ENCODE measurements around the gene CFAP68.
"Not testable (repeated sequence)": the region's sequence is repeated elsewhere in the genome, so short reads cannot be mapped to it uniquely, and the experiment has no call there.

Gene CFAP68

DNA sequence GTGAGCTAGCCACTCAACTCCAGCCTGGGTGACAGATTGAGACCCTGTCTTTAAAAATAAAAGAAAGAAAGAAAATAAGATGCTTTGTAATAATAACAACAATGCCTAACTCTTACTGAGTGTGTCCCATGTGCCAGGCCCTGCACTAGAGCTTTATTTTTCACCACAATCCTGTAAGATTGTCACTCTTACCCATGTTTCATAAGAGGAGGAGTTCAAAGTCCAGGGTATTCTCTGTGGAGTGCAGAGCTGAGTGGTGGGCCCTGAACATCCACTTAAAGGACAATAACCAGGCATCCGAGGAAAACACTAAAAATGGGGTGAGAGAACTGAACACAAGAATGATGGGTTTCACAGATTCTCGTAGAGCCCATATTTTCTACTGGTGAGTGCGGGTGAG lies 38.4 kb downstream of the CFAP68 start:
- no peak for DNase-seq (ENCODE audit: low read depth in 2 of 2)

DNA sequence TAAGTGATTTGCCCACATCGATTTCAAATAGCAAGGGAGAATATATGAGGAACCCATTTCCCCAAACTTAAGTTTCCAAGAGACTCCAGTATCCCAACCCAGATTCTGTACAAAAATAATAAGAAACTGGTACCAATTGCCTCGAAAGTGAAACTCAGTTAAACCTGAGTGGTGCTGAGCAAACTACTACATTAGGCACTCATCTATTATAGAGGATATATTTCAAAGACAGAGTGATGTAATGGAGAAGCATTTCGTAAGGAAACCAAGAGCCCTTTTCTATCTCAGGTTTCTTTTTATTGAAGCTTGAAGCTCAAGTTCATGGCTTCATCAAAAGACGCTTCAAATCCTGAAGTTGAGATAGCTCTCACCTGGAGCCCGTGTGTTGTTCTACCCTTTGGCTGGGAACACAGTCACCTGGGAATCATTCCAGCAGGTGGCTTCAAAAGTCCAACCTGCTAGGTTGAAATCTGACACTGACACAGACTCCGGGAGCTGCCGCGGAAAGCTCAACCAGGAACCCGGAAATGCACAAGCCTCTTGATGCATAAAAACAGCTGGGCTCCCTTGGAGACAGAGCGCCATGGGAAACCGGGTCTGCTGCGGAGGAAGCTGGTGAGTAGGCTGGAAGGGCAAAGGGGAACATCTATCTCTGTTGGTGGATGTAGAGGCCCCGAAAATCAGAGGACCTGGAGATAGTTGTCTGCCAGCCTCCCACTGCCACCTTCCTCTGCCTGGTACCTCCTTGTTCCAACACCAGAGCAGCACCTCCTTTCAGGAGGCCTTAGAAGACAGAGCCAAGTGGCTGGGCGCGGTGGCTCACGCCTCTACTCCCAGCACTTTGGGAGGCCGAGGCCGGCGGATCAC lies 39.3 kb downstream of the CFAP68 start, which contains the start of gene C11orf52:
Gene C11orf52 (plus strand): TSS at position 524 of the 867 bp plus-strand sequence. CDS start 60 bp downstream, at position 584.
- DNase-seq (ENCODE audit: low read depth in 2 of 2), result no peak

DNA sequence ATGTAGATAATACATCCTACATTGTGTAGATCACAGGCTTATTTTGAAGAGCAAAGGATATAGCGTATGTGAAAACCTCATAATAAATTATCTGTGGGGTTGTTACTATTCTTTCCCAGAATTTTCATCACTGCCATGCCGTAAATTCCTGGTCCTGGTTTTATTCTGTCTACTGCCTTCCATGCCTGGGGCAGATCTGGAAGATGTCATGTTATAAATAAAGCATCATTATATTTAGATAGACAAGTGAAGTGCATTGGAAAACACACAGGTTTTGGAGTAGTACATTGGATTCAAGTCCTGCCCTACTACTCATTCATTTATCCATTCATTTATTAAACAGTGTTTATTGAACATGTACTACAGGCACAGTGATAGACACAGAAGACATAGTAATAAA lies 41.6 kb downstream of the CFAP68 start:
- DNase-seq (ENCODE audit: low read depth in 2 of 2), result no peak

DNA sequence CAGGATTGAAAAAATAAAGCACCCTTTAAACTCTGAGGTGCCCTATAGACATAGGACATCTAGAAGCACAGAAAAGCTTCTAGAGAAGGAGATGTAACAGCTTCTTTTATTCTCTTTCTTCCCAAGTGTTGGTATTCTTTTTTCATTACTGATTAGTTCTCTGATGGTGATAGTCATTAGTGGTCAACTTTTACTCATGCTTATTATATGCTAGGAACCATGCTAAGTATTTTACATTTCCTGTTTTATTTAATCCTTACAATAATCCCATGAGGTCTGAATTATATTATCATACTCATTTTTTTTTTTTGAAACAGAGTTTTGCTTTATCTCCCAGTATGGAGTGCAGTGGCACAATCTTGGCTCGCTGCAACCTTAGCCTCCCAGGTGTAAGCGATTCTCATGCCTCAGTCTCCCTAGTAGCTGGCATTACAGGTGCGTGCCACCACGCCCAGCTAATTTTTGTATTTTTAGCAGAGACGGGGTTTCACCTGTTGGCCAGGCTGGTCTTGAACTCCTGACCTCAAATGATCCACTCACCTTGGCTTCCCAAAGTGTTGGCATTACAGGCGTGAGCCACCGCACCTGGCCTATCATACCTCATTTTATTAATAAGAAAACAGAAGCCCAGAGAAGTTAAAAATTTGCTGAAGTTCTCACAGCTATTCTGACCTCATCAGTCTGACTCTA lies 42.3 kb downstream of the CFAP68 start:
- DNase-seq (ENCODE audit: low read depth in 2 of 2), result no peak

DNA sequence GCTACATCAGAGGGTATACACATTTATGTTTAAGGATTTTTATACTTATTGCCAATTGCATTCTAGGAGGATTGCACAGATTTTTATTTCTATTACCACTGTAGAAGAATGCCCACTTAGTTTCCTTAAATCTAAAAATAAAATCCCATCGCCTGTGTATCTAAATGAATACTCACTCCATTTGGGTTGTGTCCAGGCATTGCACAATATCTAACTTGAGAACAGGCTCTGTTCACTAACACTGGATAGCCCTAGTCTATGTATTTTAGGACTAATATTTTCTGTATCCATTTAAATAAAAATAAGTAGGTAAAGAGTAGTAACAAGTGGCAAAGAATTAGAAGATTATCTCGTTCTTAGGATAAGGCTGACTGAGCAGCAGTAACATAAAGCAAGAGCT lies 43.5 kb downstream of the CFAP68 start:
- no peak for DNase-seq (ENCODE audit: low read depth in 2 of 2)

DNA sequence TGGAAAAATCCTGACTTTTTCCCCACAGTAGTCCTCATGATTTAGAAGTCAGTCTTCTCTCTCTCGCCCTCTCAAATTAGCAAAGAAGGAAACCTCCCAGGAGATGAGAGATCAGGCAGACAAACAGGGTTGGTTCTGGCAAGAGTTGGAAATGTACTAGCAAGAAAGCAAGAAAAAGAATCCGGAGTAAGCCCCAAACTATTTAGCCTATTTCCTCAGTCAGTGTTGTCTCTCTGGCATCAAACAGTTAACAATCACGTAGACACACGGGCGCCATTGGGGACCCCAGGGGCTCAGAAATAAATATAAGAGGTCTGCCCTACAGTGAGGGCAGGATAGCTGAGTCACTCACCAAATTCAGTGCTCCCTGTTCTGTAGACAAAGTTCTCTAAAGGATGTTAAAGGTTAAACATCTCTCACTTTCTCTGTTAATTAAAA lies 44.0 kb downstream of the CFAP68 start:
- no peak for DNase-seq (ENCODE audit: low read depth in 2 of 2)

DNA sequence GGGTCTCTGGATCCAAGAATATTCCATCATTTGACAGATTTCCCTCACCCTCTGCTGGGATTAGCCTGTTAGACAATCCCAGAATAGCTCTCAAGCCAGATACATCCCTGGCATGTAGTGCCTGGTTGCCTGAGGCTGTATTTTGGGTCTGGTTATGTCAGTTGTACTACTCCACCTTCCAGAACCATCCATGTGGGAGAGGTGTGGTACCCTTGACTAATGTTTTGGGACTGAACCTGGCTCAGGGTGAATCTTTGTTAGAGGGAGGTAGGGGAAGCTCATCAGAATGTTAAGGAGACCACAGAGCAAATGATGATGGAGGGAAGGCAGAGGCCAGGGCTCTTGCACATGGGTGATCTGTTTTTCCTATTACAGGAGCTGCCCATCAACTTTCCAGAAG lies 44.6 kb downstream of the CFAP68 start:
- no peak for DNase-seq (ENCODE audit: low read depth in 2 of 2)

DNA sequence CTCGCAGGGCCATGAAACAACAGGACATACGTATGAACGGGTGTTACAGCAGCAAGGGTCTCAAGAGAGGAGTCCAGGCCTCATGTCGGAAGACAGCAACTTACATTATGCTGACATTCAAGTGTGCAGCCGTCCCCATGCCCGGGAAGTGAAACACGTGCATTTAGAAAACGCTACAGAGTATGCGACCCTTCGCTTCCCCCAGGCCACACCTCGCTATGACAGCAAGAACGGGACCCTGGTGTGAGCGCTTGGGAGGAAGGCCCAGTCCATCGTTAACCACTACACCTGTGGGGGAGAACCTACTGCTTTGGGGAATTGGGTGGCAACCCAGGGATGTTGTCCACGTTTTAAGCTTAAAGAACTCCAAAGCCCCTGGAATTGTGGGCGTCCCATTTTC lies 46.6 kb downstream of the CFAP68 start:
- DNase-seq (ENCODE audit: low read depth in 2 of 2), result no peak

DNA sequence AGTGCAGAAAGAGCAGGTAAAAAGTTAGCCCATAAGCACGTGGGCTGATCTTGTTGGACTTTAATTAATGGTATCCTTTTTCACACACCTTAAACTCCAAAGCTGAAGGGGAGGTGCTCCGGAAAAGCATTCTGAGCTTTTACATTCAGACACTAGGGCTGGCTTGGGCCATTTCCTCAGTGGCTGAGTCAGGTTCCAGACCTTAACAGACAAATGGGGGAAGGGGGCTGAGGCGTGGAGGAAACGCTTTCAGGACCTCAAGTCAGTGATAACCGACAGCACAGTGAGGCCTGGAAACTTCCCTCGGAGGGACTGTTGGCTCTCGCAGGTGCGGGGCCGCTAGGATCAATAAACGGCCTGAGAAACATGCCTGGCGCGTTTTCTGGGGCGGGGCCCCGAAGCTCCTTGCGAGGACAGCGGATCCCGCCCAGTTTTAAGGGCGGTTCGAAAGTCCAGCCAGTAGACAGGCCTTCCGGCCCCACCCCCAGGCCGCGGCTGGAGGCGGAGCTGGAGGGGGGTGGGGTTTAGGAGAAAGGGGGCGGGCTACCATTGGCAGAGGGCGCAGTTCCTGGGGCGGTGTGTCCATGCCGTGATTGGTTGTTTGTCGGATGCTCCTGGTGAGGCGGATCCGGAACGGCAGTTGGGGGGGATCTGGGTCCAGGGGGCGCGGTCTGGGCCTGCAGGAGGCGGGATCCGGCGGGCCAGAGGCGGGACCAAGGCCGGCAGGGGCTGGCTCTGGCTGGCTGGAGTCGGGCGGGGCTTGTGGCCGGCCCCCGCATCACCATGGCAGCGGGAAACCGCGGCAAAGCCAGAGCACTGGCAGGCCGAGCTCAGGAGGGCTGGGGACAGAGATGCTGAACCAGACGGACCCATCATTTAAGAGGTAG lies 47.4 kb downstream of the CFAP68 start:
- peak; percentile 92 to 94 for DNase-seq (ENCODE audit: low read depth in 2 of 2)

DNA sequence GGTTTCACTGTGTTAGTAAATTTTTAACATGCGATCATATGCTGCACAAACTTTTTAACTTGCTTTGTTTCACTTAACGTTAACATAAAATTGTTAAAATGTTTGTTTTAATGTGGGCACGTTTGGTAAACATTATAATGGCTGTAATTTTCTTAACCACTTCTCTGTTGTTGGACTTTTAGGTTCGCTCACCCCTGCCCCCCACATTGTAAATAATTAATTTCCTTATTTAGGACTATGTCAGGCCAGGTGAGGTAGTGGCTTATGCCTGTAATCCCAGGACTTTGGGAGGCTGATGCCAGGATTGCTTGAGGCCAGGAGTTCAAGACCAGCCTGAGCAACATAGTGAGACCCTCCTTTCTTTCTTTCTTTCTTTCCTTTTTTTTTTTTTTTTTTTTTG lies 51.1 kb downstream of the CFAP68 start:
- no peak for DNase-seq (ENCODE audit: low read depth in 2 of 2)

DNA sequence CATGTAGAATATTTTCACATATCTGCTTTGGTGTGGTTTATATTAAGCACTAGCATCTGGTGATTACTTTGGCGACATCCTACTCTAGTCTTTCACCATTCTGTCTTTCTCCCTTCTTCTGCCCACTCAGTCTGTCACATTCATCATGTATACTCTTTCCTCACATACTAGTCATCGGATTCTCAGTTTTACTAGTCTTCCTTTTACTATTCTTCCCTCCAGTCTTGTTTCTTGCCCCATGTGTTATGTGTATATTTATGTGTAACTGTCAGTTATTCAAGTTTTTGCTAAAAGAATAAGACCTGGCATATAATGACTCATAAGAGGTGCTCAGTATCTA lies 53.2 kb downstream of the CFAP68 start:
- no peak for DNase-seq (ENCODE audit: low read depth in 2 of 2)

DNA sequence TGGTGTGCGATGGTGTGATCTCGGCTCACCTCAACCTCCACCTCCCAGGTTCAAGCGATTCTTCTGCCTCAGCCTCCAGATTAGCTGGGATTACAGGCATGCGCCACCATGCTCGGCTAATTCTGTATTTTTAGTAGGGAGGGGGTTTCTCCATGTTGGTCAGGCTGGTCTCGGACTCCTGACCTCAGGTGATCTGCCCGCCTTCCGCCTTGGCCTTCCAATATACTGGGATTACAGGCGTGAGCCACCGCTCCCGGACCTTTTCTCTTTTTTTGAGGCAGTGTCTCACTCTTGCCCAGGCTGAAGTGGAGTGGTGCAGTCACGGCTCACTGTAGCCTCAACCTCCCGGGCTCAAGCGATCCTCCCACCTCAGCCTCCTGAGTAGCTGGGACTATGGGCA lies 53.8 kb downstream of the CFAP68 start:
- not testable (repeated sequence) for DNase-seq (ENCODE audit: low read depth in 2 of 2)

DNA sequence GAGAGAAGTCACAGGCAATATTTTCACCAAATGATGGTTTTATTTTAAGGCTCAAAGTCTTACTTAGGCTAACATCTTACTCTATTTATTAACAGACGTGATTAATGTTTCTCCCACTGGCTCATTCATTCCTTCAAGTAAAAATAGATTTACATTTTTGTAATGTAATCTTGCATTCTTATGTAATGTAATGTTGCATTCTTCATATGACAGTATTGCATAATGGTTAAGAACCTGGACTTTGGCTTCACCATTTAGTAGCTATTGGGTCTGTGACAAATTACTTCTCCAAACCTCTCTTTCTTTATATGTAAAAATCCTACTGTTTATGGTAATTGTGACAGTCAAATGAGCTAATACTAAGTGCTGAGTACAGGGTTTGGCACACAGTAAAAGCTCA lies 54.5 kb downstream of the CFAP68 start:
- DNase-seq (ENCODE audit: low read depth in 2 of 2), result no peak

DNA sequence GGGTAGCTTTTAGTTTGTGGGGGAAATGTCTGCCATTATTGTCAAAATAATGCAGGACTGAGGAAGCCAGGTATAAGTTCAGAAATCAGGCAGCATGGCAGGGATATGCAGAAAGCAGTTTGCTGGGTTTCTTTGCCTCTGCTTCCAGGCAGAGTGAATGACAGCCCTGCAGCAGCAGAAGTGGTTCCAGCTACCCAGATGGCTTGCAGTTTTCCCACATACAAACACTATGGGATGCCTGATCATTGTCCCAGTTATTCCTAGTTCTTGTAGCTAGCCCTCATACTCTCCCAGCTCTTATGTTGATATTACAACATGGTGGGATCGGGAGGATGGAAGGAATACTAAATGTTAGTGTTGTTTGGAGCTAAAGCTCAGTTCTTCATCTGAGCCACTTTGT lies 55.0 kb downstream of the CFAP68 start:
- DNase-seq (ENCODE audit: low read depth in 2 of 2), result no peak

Data from stimulated activated CD8-positive, alpha-beta memory T cell treated with anti-CD3 and anti-CD28 coated beads, Interleukin-2, amount 100 ng/mL, for 48 hours (primary cell).